Esophagus squamous epithelium (tissue), 4 donors: ENCODE results near the gene PLA2R1.

Experiments
- CTCF ChIP-seq, 6 experiments: fragments of 450-650 bp in 4 of 6; fragments of 200-600 bp in 2 of 6; sonication (generic) in 2 of 6; IDR thresholded peaks; one replicate each; pipeline ENCODE4 v1.5.1; 2016 to 2019; ENCODE audit warnings: antibody characterized with exemption in 6 of 6, mild to moderate bottlenecking in 4 of 6, moderate library complexity in 4 of 6
- POLR2A ChIP-seq, 4 donors: fragments of 450-650 bp; IDR thresholded peaks; one replicate each; pipeline ENCODE4 v1.6.1; 2017; ENCODE audit warnings: antibody characterized with exemption in 4 of 4, mild to moderate bottlenecking in 4 of 4, moderate library complexity in 3 of 4

GRCh38 chr2:159982842-159983785, 79.3 kb downstream of the PLA2R1 start:
- TF ChIP-seq CTCF (IDR thresholded peaks at IDR 0.05) (no peak), POLR2A (IDR thresholded peaks at IDR 0.05) (no peak)
